ENCODE data around the gene ASIC3. TPM values are rescaled to one million over a fixed set of nuclear protein-coding genes. Genes with fewer than 3 reads are reported as not detected.

Gene ASIC3
- total and polyA plus RNA-seq, 2 of the 8 experiments (the other 6 are each of a cell fraction or from before 2014, with no cell fraction given) = 1.6 to 1.9 TPM

- no peak overlapping the region for H2BK20ac ChIP-seq (ENCODE audit: low read length)
- no peaks in the 10 kb centered on the region for H3K36me3 ChIP-seq (ENCODE audit: control insufficient read depth in 2 of 4, insufficient read depth in 4 of 4, low read length in 3 of 4)
- H3K9me3 ChIP-seq (ENCODE audit: insufficient read depth in 2 of 2, low read depth in 1 of 2, low read length in 1 of 2) = no peaks in the 10 kb centered on the region
- H3K18ac ChIP-seq (ENCODE audit: extremely low read depth, low read length) = no peak overlapping the region
- no peaks in the 10 kb centered on the region; the same call in 1 of the 2 replicates for H3K23me2 ChIP-seq (ENCODE audit: low read depth, low read length)
- peaks cover 0 to 47% of the 10 kb centered on the region in 2 experiments; a peak in 2 of 4 replicates for H3K79me2 ChIP-seq (ENCODE audit: control insufficient read depth in 1 of 2, insufficient read depth in 2 of 2, low read length in 2 of 2)
- no peak overlapping the region; the same call in 1 of the 2 replicates for H2BK15ac ChIP-seq (ENCODE audit: low read length)
- H4K20me1 ChIP-seq (replicated peaks in 1 of 2; ENCODE audit: control insufficient read depth in 1 of 2, insufficient read depth in 2 of 2, low read length in 2 of 2) = peaks cover 6 to 28% of the 10 kb centered on the region in 2 experiments
- no peak overlapping the region for H3K23ac ChIP-seq (ENCODE audit: insufficient read length)
- ChIA-PET CTCF (ENCODE audit: partially characterized antibody) (interaction anchor here (0.6 to 22.4 kb wide), 6 partner anchors 10 to 68 kb away, joined by 3 to 448 read pairs (median 5); partner anchors contain the start of genes AGAP3 and TMUB1), POLR2A (ENCODE audit: partially characterized antibody) (interaction anchor here (1.2 to 1.4 kb wide), 2 partner anchors 39 to 65 kb away, joined by 3 read pairs; no protein-coding TSS in a partner anchor)
- H2BK120ac ChIP-seq (replicated peaks; ENCODE audit: low read depth, low read length) = no peak overlapping the region
- H4K91ac ChIP-seq (replicated peaks; ENCODE audit: insufficient read length, low read length) = no peak overlapping the region
- TF ChIP-seq EZH2 (IDR thresholded peaks at IDR 0.05; ENCODE audit: low read depth, low read length, severe bottlenecking) (no peak), SP4 (IDR thresholded peaks at IDR 0.05; ENCODE audit: low read length) (no peak), CTBP2 (IDR thresholded peaks at IDR 0.05; ENCODE audit: borderline replicate concordance, insufficient read depth, insufficient read length, low read length) (no peak), RAD21 (IDR thresholded peaks at IDR 0.05 in 1 of 2, conservative IDR thresholded peaks at IDR 0.05 in 1 of 2; ENCODE audit: low read depth in 2 of 2, low read length in 2 of 2) (no peak), JUN (IDR thresholded peaks at IDR 0.05; ENCODE audit: low read depth, low read length) (no peak), POLR2A (IDR thresholded peaks at IDR 0.05; ENCODE audit: control extremely low read depth in 1 of 2, low read depth in 2 of 2, low read length in 2 of 2) (no peak)
- peak overlapping the region; percentile 71; the same call in 1 of the 2 replicates for H2BK12ac ChIP-seq (ENCODE audit: low read depth, low read length)
- H3K4me2 ChIP-seq (ENCODE audit: insufficient read depth in 1 of 2, low read depth in 2 of 2, low read length in 2 of 2) = no peak overlapping the region
- H3K27ac ChIP-seq (ENCODE audit: low read depth, low read length) = no peak overlapping the region
- no peak overlapping the region for H2AFZ ChIP-seq (ENCODE audit: low read length)
- H3K4ac ChIP-seq (replicated peaks; ENCODE audit: insufficient read length, low read depth, low read length) = no peak overlapping the region
- no peak overlapping the region for H3K14ac ChIP-seq (ENCODE audit: insufficient read length)
- H3K27me3 ChIP-seq (replicated peaks in 1 of 4; ENCODE audit: control insufficient read depth in 3 of 4, extremely low read depth in 1 of 4, insufficient read depth in 3 of 4, low read length in 3 of 4) = no peaks in the 10 kb centered on the region
- H3K4me1 ChIP-seq (replicated peaks in 1 of 4; ENCODE audit: control insufficient read depth in 3 of 4, insufficient read depth in 4 of 4, low read length in 3 of 4) = peaks cover 2 to 31% (median 16%) of the 10 kb centered on the region in 4 experiments
- H2BK5ac ChIP-seq (ENCODE audit: low read depth, low read length) = peak overlapping the region; percentile 16; the same call in 1 of the 2 replicates
- WGBS, 2 experiments (ENCODE audit: extremely low coverage in 1 of 2, insufficient coverage in 1 of 2, insufficient read length in 1 of 2, insufficient replicate concordance in 2 of 2, low coverage in 1 of 2, low lambda C conversion rate in 2 of 2, missing lambda C conversion rate in 1 of 2) = 82% methylated on average over 24 of the region's 24 CpGs; no CpG with 5 or more reads in 1 of the 2 experiments
- DNase-seq (ENCODE audit: low read depth in 1 of 2, low spot score in 2 of 2) (no peak), FAIRE-seq (no peak)
- peaks cover 12% of the 10 kb centered on the region for H3K79me1 ChIP-seq (ENCODE audit: low read depth, low read length)
- H4K8ac ChIP-seq (ENCODE audit: extremely low read depth, insufficient read depth, low read length) = no peak overlapping the region
- H3K4me3 ChIP-seq (ENCODE audit: extremely low read depth in 1 of 4, insufficient read depth in 2 of 4, low read depth in 3 of 4, low read length in 4 of 4) = no peak overlapping the region
- 0 out of 7 replicates have a peak overlapping the region, but pooled peaks of 1 of the 4 experiments have one; percentile 11 for H3K9ac ChIP-seq (replicated peaks in 1 of 4; ENCODE audit: extremely low read depth in 1 of 4, low read depth in 3 of 4, low read length in 3 of 4)
- no peak overlapping the region for H4K5ac ChIP-seq (ENCODE audit: insufficient read length, low read depth, low read length)
- 0 out of 2 replicates have a peak overlapping the region, but pooled peaks have one; percentile 53 for H2AK5ac ChIP-seq (ENCODE audit: low read depth, low read length)
- H3K56ac ChIP-seq (replicated peaks; ENCODE audit: insufficient read length, low read depth, low read length) = no peak overlapping the region
Measured at GRCh38 chr7:151101621-151102396, 53.5 kb downstream of the ASIC3 start.
